IMR-90 (cell line): ENCODE measurements around the gene CEBPG. TPM values are rescaled to one million over a fixed set of nuclear protein-coding genes. Genes with fewer than 3 reads are reported as not detected.

Source experiments
- ATAC-seq: fragments of 200-7000 bp; cut with Tn5 transposase; 2 replicates; pipeline ENCODE4 v1.9.1; 2020; ENCODE audit warnings: low read depth, mild to moderate bottlenecking, moderate library complexity
- BruUV-seq: library from RNA; stranded (reverse); fragments of 400-500 nt; replicated peaks from 2 replicates; lab custom pipeline; 2021; lab: Mats Ljungman, UMichigan
- CTCF ChIA-PET: fragments of 300-600 bp; formaldehyde crosslinking; extraction: SDS; loops from one replicate; lab custom pipeline; 2021; ENCODE audit warnings: antibody characterized with exemption; lab: Yijun Ruan, JAX
- POLR2A ChIA-PET: fragments of 300-600 bp; sonication (Branson Sonifier 250); formaldehyde crosslinking; loops from one replicate; lab custom pipeline; 2022; ENCODE audit warnings: antibody characterized with exemption; ENCODE audit not compliant: unreplicated experiment; lab: Charles Lee
- DNase-seq: peaks from one replicate; pipeline ENCODE4 v3.0.0; 2013
- H2AFZ ChIP-seq: replicated peaks from 2 replicates; pipeline ENCODE3; 2013; ENCODE audit warnings: low read length, mild to moderate bottlenecking; ENCODE audit not compliant: poor library complexity
- H2AK5ac ChIP-seq: 2 replicates; pipeline ENCODE4 v1.6.1; 2013; ENCODE audit warnings: low read depth, low read length, inconsistent platforms
- H2AK9ac ChIP-seq: replicated peaks from 2 replicates; pipeline ENCODE3; 2013; ENCODE audit warnings: mild to moderate bottlenecking, low read depth, low read length, moderate library complexity; ENCODE audit not compliant: poor library complexity
- H2BK120ac ChIP-seq: 2 replicates; pipeline ENCODE4 v1.6.1; 2013; ENCODE audit warnings: low read depth, low read length, inconsistent platforms
- H2BK15ac ChIP-seq: 3 replicates; pipeline ENCODE4 v1.6.1; 2013; ENCODE audit warnings: low read depth, low read length, inconsistent platforms
- H2BK20ac ChIP-seq: 2 replicates; pipeline ENCODE4 v1.6.1; 2013; ENCODE audit warnings: low read depth, mild to moderate bottlenecking, inconsistent platforms, low read length, moderate library complexity
- H2BK5ac ChIP-seq: 2 replicates; pipeline ENCODE4 v1.6.1; 2013; ENCODE audit warnings: mild to moderate bottlenecking, low read depth, low read length, inconsistent platforms; ENCODE audit not compliant: poor library complexity, severe bottlenecking
- H3K14ac ChIP-seq: replicated peaks from 2 replicates; pipeline ENCODE4 v1.6.1; 2013; ENCODE audit warnings: low read depth, low read length, inconsistent platforms
- H3K18ac ChIP-seq: 2 replicates; pipeline ENCODE4 v1.6.1; 2013; ENCODE audit warnings: low read depth, low read length, control low read depth
- H3K23ac ChIP-seq: 2 replicates; pipeline ENCODE4 v1.6.1; 2013; ENCODE audit warnings: low read depth, low read length, inconsistent platforms
- H3K27ac ChIP-seq: 2 replicates; pipeline ENCODE4 v1.5.1; 2013; ENCODE audit warnings: mild to moderate bottlenecking, control low read depth, low read length; ENCODE audit not compliant: insufficient read depth
- H3K27me3 ChIP-seq: 2 replicates; pipeline ENCODE4 v1.6.1; 2013; ENCODE audit warnings: low read length; ENCODE audit not compliant: control insufficient read depth, insufficient read depth
- H3K36me3 ChIP-seq: 2 replicates; pipeline ENCODE4 v1.6.1; 2013; ENCODE audit warnings: low read length, mixed read lengths; ENCODE audit not compliant: control insufficient read depth, insufficient read depth
- H3K4ac ChIP-seq: 2 replicates; pipeline ENCODE4 v1.6.1; 2013; ENCODE audit warnings: low read depth, low read length, inconsistent platforms
- H3K4me1 ChIP-seq: 2 replicates; pipeline ENCODE4 v1.6.1; 2013; ENCODE audit warnings: low read length, mixed read lengths; ENCODE audit not compliant: control insufficient read depth, insufficient read depth
- H3K4me2 ChIP-seq: 2 replicates; pipeline ENCODE4 v1.6.1; 2013; ENCODE audit warnings: low read depth, mild to moderate bottlenecking, control low read depth, low read length, moderate library complexity
- H3K4me3 ChIP-seq: 2 replicates; pipeline ENCODE4 v1.5.1; 2013; ENCODE audit warnings: low read depth, mild to moderate bottlenecking, control low read depth, low read length, moderate library complexity; ENCODE audit not compliant: insufficient read depth
- H3K56ac ChIP-seq: 2 replicates; pipeline ENCODE4 v1.6.1; 2013; ENCODE audit warnings: low read length, inconsistent platforms; ENCODE audit not compliant: insufficient read depth; ENCODE audit errors: extremely low read depth
- H3K79me1 ChIP-seq, 2 experiments: 2 replicates each; pipeline ENCODE4 v1.6.1; 2013; ENCODE audit warnings: low read length in 2 of 2, inconsistent platforms in 1 of 2, low read depth in 1 of 2
- H3K9ac ChIP-seq: 2 replicates; pipeline ENCODE4 v1.6.1; 2013; ENCODE audit warnings: low read depth, low read length, control low read depth
- H3K9me1 ChIP-seq: 2 replicates; pipeline ENCODE4 v1.6.1; 2013; ENCODE audit warnings: low read length, inconsistent platforms; ENCODE audit not compliant: insufficient read depth
- H3K9me3 ChIP-seq: 2 replicates; pipeline ENCODE4 v1.6.1; 2013; ENCODE audit warnings: low read length; ENCODE audit not compliant: control insufficient read depth, insufficient read depth
- H4K20me1 ChIP-seq: 2 replicates; pipeline ENCODE4 v1.6.1; 2013; ENCODE audit warnings: low read length, inconsistent platforms; ENCODE audit not compliant: insufficient read depth
- H4K5ac ChIP-seq: 2 replicates; pipeline ENCODE4 v1.6.1; 2013; ENCODE audit warnings: mild to moderate bottlenecking, low read depth, low read length, control low read depth
- H4K8ac ChIP-seq, 2 experiments: 2 replicates each; pipeline ENCODE4 v1.6.1; 2013; ENCODE audit warnings: low read depth in 2 of 2, low read length in 2 of 2, control low read depth in 1 of 2, inconsistent platforms in 1 of 2
- H4K91ac ChIP-seq: 2 replicates; pipeline ENCODE4 v1.6.1; 2013; ENCODE audit warnings: low read depth, low read length, inconsistent platforms; ENCODE audit not compliant: insufficient read depth
- BHLHE40 ChIP-seq: fragments of 150-350 bp; IDR thresholded peaks from 2 replicates; pipeline ENCODE4 v1.6.1; 2016; ENCODE audit warnings: mild to moderate bottlenecking, low read depth, low read length
- CEBPB ChIP-seq: IDR thresholded peaks from 2 replicates; pipeline ENCODE4 v1.6.1; 2012; ENCODE audit warnings: low read depth, low read length, improper control_type of control experiment
- CHD1 ChIP-seq: IDR thresholded peaks from 2 replicates; pipeline ENCODE4 v1.6.1; 2012; ENCODE audit warnings: low read depth, low read length, improper control_type of control experiment
- CTCF ChIP-seq: conservative IDR thresholded peaks from 2 replicates; pipeline ENCODE4 v1.5.1; 2012; ENCODE audit warnings: mild to moderate bottlenecking, low read depth, low read length, improper control_type of control experiment
- FOS ChIP-seq: fragments of 150-350 bp; IDR thresholded peaks from 2 replicates; pipeline ENCODE4 v1.6.1; 2016; ENCODE audit warnings: low read depth, low read length
- MAFK ChIP-seq: IDR thresholded peaks from 2 replicates; pipeline ENCODE4 v1.6.1; 2012; ENCODE audit warnings: low read depth, low read length, improper control_type of control experiment
- MAZ ChIP-seq: IDR thresholded peaks from 2 replicates; pipeline ENCODE4 v1.6.1; 2012; ENCODE audit warnings: low read depth, mild to moderate bottlenecking, low read length, improper control_type of control experiment, moderate library complexity, borderline replicate concordance
- MXI1 ChIP-seq: IDR thresholded peaks from 2 replicates; pipeline ENCODE4 v1.6.1; 2012; ENCODE audit warnings: low read depth, mild to moderate bottlenecking, low read length, moderate library complexity, borderline replicate concordance
- NFE2L2 ChIP-seq: fragments of 150-350 bp; IDR thresholded peaks from 2 replicates; pipeline ENCODE4 v1.6.1; 2016; ENCODE audit warnings: low read depth, mild to moderate bottlenecking, low read length
- POLR2A ChIP-seq: IDR thresholded peaks from 2 replicates; pipeline ENCODE4 v1.6.1; 2012; ENCODE audit warnings: mild to moderate bottlenecking, low read depth, low read length
- RAD21 ChIP-seq: IDR thresholded peaks from 2 replicates; pipeline ENCODE4 v1.6.1; 2012; ENCODE audit warnings: low read length, improper control_type of control experiment
- RCOR1 ChIP-seq: IDR thresholded peaks from 2 replicates; pipeline ENCODE4 v1.6.1; 2012; ENCODE audit warnings: mild to moderate bottlenecking, low read length, improper control_type of control experiment; ENCODE audit not compliant: insufficient replicate concordance
- RFX5 ChIP-seq: IDR thresholded peaks from 2 replicates; pipeline ENCODE4 v1.8.0; 2012; ENCODE audit warnings: low read depth, mild to moderate bottlenecking, low read length, moderate library complexity
- SMC3 ChIP-seq: fragments of 150-350 bp; IDR thresholded peaks from 2 replicates; pipeline ENCODE4 v1.6.1; 2016; ENCODE audit warnings: low read depth, mild to moderate bottlenecking, antibody characterized with exemption, low read length, moderate library complexity
- WGBS, 2 experiments: methylation state at CpG; one replicate each; pipeline versions ENCODE4 v1.1.5 to v1.1.7; 2013; ENCODE audit warnings: missing lambda C conversion rate in 2 of 2; ENCODE audit not compliant: insufficient read length in 1 of 2; ENCODE audit errors: extremely low coverage in 2 of 2; 5-methylcytosine and 5-hydroxymethylcytosine counted together
- dilution Hi-C: fragments of 300-500 bp; cut with HindIII; formaldehyde crosslinking; loops from one replicate; pipeline ENCODE4 v1.14.3; 2018; ENCODE audit warnings: low sequenced_read_pairs; ENCODE audit not compliant: unreplicated experiment
- in situ Hi-C: fragments of 300-500 bp; cut with MboI; formaldehyde crosslinking; loops from 3 replicates; pipeline ENCODE4 v1.14.3; 2019; ENCODE audit warnings: low sequenced_read_pairs, inconsistent platforms, mixed read lengths
- intact Hi-C: fragments of 100-400 bp; cut with micrococcal nuclease; formaldehyde crosslinking; loops from 2 replicates; pipeline ENCODE4 v1.10.0; 2022
- polyA plus RNA-seq, 3 experiments: library from polyadenylated mRNA; depleted of rRNA; stranded (reverse); fragments of >200 nt; gene quantifications; 2 replicates each; pipeline ENCODE4 v1.2.3, GENCODE V29; 2012; ENCODE audit warnings: low replicate concordance in 1 of 3
- total RNA-seq: library from RNA; depleted of rRNA; stranded (reverse); fragments of >200 nt; gene quantifications from 2 replicates; pipeline ENCODE4 v1.2.3, GENCODE V29; 2012
- TF ChIP-seq, protein P1 (sequence below): fragments of 150-350 bp; IDR thresholded peaks from 2 replicates; pipeline ENCODE4 v1.6.1; 2016; ENCODE audit warnings: low read depth, mild to moderate bottlenecking, low read length, moderate library complexity, borderline replicate concordance

The CEBPG gene
- total and polyA plus RNA-seq, 2 of the 4 experiments (the other 2 are of a cell fraction): 9.2 to 14.3 TPM

DNA sequence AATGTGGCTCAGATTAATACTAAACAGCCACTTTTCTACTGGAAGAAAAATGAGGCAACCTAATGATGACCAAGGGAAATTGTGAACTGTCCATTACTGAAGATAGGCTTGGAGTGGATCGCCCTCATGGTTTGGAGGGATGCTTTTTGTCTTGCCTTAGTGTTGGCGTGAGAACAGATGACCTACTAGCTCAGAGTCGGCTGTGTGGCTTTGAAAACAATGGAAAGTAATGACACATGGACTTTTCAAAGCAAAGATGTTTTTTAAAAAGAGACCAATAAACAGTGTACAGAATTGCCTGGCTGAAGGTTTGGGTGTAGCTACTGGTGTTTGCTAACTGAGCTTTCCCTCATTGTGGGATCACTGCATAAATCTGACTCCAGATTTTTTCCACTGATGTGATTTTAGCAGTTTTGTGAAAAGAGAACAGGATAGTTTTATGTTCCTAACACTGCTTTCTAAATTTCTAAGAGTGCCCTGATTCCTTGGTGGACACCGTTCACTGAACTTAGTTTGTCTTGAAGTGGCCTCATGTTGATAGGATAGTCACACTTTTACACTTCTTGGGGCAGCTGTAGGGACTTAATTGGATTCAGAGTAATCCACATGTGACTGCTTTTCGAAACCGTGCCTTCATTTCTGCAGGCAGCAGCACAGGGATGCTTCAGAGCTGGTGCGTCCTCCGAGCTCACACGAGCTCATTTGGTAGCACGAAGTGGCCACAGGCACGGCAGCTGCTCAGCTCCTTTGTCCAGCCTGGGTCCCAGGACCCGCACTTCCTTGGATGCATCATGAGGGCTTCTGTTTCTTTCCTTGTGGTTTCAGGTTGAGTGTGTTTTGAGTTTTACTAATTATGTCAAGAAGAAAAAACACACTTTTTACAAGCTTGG, 4.3 kb downstream of the CEBPG start:
- Histone ChIP-seq H3K23ac (no peak overlapping the region), H3K27me3 (no peaks in the 10 kb centered on the region), H4K5ac (no peak overlapping the region), H2BK15ac (no peak overlapping the region), H3K56ac (no peak overlapping the region), H3K27ac (no peak overlapping the region), H3K4ac (no peak overlapping the region), H2AFZ (no peak overlapping the region), H2AK9ac (no peak overlapping the region), H3K36me3 (peaks cover 11% of the 10 kb centered on the region), H3K14ac (no peak overlapping the region), H4K91ac (no peak overlapping the region), H4K8ac (no peak overlapping the region), H3K4me1 (peaks cover 8% of the 10 kb centered on the region), H3K4me3 (no peak overlapping the region), H2BK5ac (no peak overlapping the region), H4K20me1 (peaks cover 87% of the 10 kb centered on the region), H2BK20ac (no peak overlapping the region), H2BK120ac (no peak overlapping the region), H3K79me1 (peaks cover 28 to 71% of the 10 kb centered on the region in 2 experiments), H3K18ac (no peak overlapping the region), H3K9me3 (no peaks in the 10 kb centered on the region), H3K9ac (no peak overlapping the region), H3K4me2 (no peak overlapping the region), H3K9me1 (peaks cover 36% of the 10 kb centered on the region), H2AK5ac (peak overlapping the region; percentile 35; the same call in 1 of the 2 replicates)
- CTCF ChIA-PET: no interaction called here
- ATAC-seq: no peak
- no peak for DNase-seq
- in situ Hi-C loops (no loop called here), dilution Hi-C loops (no loop called here), intact Hi-C loops (no loop called here)
- POLR2A ChIA-PET: no interaction called here
- WGBS, 2 experiments: 58% methylated on average over 5 of the region's 12 CpGs; no CpG with 5 or more reads in 1 of the 2 experiments
- BruUV-seq: no TSS peak
- TF ChIP-seq CTCF (no peak), FOS (no peak), SMC3 (no peak), CEBPB (no peak), RCOR1 (no peak), POLR2A (no peak), RFX5 (no peak), RAD21 (no peak), NFE2L2 (no peak), MXI1 (no peak), BHLHE40 (no peak), MAZ (no peak), MAFK (no peak), CHD1 (no peak)
- TF ChIP-seq, protein P1, sequence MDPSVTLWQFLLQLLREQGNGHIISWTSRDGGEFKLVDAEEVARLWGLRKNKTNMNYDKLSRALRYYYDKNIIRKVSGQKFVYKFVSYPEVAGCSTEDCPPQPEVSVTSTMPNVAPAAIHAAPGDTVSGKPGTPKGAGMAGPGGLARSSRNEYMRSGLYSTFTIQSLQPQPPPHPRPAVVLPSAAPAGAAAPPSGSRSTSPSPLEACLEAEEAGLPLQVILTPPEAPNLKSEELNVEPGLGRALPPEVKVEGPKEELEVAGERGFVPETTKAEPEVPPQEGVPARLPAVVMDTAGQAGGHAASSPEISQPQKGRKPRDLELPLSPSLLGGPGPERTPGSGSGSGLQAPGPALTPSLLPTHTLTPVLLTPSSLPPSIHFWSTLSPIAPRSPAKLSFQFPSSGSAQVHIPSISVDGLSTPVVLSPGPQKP: no peak
